HUES6 (cell line): ENCODE results near the gene SOX1.

Source experiments
- H3K27ac ChIP-seq: 2 replicates; pipeline ENCODE4 v1.7.0; 2013; ENCODE audit warnings: low read depth, mild to moderate bottlenecking, low read length, inconsistent platforms
- H3K27me3 ChIP-seq: 2 replicates; pipeline ENCODE4 v1.6.1; 2013; ENCODE audit warnings: low read length; ENCODE audit not compliant: control insufficient read depth, insufficient read depth
- H3K36me3 ChIP-seq: 2 replicates; pipeline ENCODE4 v1.6.1; 2013; ENCODE audit warnings: low read length; ENCODE audit not compliant: control insufficient read depth, insufficient read depth
- H3K4me1 ChIP-seq: 2 replicates; pipeline ENCODE4 v1.6.1; 2013; ENCODE audit warnings: low read length; ENCODE audit not compliant: control insufficient read depth, insufficient read depth
- H3K4me3 ChIP-seq: 2 replicates; pipeline ENCODE4 v1.5.1; 2013; ENCODE audit warnings: low read depth, low read length
- H3K9ac ChIP-seq: one replicate; pipeline ENCODE4 v1.6.1; 2013; ENCODE audit warnings: mild to moderate bottlenecking, low read length
- H3K9me3 ChIP-seq: 2 replicates; pipeline ENCODE4 v1.6.1; 2013; ENCODE audit warnings: low read depth, low read length; ENCODE audit not compliant: control insufficient read depth, insufficient read depth

The SOX1 gene

GRCh38 chr13:112101360-112101930, 34.5 kb downstream of the SOX1 start:
- no peaks in the 10 kb centered on the region for H3K9me3 ChIP-seq
- H3K36me3 ChIP-seq, result no peaks in the 10 kb centered on the region
- no peak overlapping the region for H3K27ac ChIP-seq
- no peak overlapping the region for H3K9ac ChIP-seq
- H3K4me1 ChIP-seq, result peaks cover 23% of the 10 kb centered on the region; the same call in 1 of the 2 replicates
- peaks cover 92% of the 10 kb centered on the region for H3K27me3 ChIP-seq
- no peak overlapping the region for H3K4me3 ChIP-seq

- no peak overlapping the region for H3K9ac ChIP-seq
- H3K4me1 ChIP-seq, result peaks cover 24% of the 10 kb centered on the region; the same call in 1 of the 2 replicates
- peaks cover 93% of the 10 kb centered on the region for H3K27me3 ChIP-seq
- no peak overlapping the region for H3K27ac ChIP-seq
- no peaks in the 10 kb centered on the region for H3K9me3 ChIP-seq
- H3K36me3 ChIP-seq, result no peaks in the 10 kb centered on the region
- H3K4me3 ChIP-seq, result no peak overlapping the region
Observed at GRCh38 chr13:112102243-112102642, 35.3 kb downstream of the SOX1 start.

- Histone ChIP-seq H3K4me3 (no peak overlapping the region), H3K27me3 (peaks cover 93% of the 10 kb centered on the region), H3K27ac (no peak overlapping the region), H3K9me3 (no peaks in the 10 kb centered on the region), H3K36me3 (no peaks in the 10 kb centered on the region), H3K9ac (no peak overlapping the region), H3K4me1 (peaks cover 24% of the 10 kb centered on the region; the same call in 1 of the 2 replicates)
Observed at GRCh38 chr13:112103260-112103838, 36.4 kb downstream of the SOX1 start.

GRCh38 chr13:112103961-112104880, 37.3 kb downstream of the SOX1 start:
- H3K4me1 ChIP-seq, result peaks cover 24% of the 10 kb centered on the region; the same call in 1 of the 2 replicates
- H3K4me3 ChIP-seq, result peak overlapping the region; percentile 57
- H3K36me3 ChIP-seq, result no peaks in the 10 kb centered on the region
- no peaks in the 10 kb centered on the region for H3K9me3 ChIP-seq
- H3K9ac ChIP-seq, result peak overlapping the region; percentile 7
- H3K27me3 ChIP-seq, result peaks cover 97% of the 10 kb centered on the region
- no peak overlapping the region for H3K27ac ChIP-seq

- H3K36me3 ChIP-seq, result no peaks in the 10 kb centered on the region
- H3K4me3 ChIP-seq, result peak overlapping the region; percentile 57
- H3K4me1 ChIP-seq, result peaks cover 24% of the 10 kb centered on the region; the same call in 1 of the 2 replicates
- H3K9me3 ChIP-seq, result no peaks in the 10 kb centered on the region
- no peak overlapping the region for H3K27ac ChIP-seq
- peaks cover 97% of the 10 kb centered on the region for H3K27me3 ChIP-seq
- H3K9ac ChIP-seq, result no peak overlapping the region
Observed at GRCh38 chr13:112104881-112105234, 37.9 kb downstream of the SOX1 start.

- H3K9me3 ChIP-seq, result no peaks in the 10 kb centered on the region
- H3K36me3 ChIP-seq, result no peaks in the 10 kb centered on the region
- peaks cover 24% of the 10 kb centered on the region; the same call in 1 of the 2 replicates for H3K4me1 ChIP-seq
- H3K9ac ChIP-seq, result no peak overlapping the region
- H3K4me3 ChIP-seq, result peak overlapping the region; percentile 57
- H3K27me3 ChIP-seq, result peaks cover 97% of the 10 kb centered on the region
- H3K27ac ChIP-seq, result no peak overlapping the region
Observed at GRCh38 chr13:112105244-112105681, 38.3 kb downstream of the SOX1 start.

- H3K9ac ChIP-seq, result no peak overlapping the region
- H3K27ac ChIP-seq, result no peak overlapping the region
- no peaks in the 10 kb centered on the region for H3K36me3 ChIP-seq
- peaks cover 97% of the 10 kb centered on the region for H3K27me3 ChIP-seq
- H3K4me1 ChIP-seq, result peaks cover 24% of the 10 kb centered on the region; the same call in 1 of the 2 replicates
- H3K9me3 ChIP-seq, result no peaks in the 10 kb centered on the region
- peak overlapping the region; percentile 57 for H3K4me3 ChIP-seq
Observed at GRCh38 chr13:112105892-112106291, 38.9 kb downstream of the SOX1 start.

GRCh38 chr13:112106478-112107141, 39.7 kb downstream of the SOX1 start:
- H3K9ac ChIP-seq, result no peak overlapping the region
- no peak overlapping the region for H3K27ac ChIP-seq
- peaks cover 97% of the 10 kb centered on the region for H3K27me3 ChIP-seq
- no peaks in the 10 kb centered on the region for H3K9me3 ChIP-seq
- H3K4me3 ChIP-seq, result peak overlapping the region; percentile 57
- peaks cover 24% of the 10 kb centered on the region; the same call in 1 of the 2 replicates for H3K4me1 ChIP-seq
- no peaks in the 10 kb centered on the region for H3K36me3 ChIP-seq

GRCh38 chr13:112107289-112107688, 40.3 kb downstream of the SOX1 start:
- no peak overlapping the region for H3K27ac ChIP-seq
- H3K4me3 ChIP-seq, result no peak overlapping the region
- H3K9me3 ChIP-seq, result no peaks in the 10 kb centered on the region
- H3K27me3 ChIP-seq, result peaks cover 92% of the 10 kb centered on the region
- H3K9ac ChIP-seq, result no peak overlapping the region
- no peaks in the 10 kb centered on the region for H3K36me3 ChIP-seq
- peaks cover 24% of the 10 kb centered on the region; the same call in 1 of the 2 replicates for H3K4me1 ChIP-seq

GRCh38 chr13:112110479-112110878, 43.5 kb downstream of the SOX1 start:
- Histone ChIP-seq H3K27me3 (peaks cover 70% of the 10 kb centered on the region), H3K27ac (no peak overlapping the region), H3K36me3 (no peaks in the 10 kb centered on the region), H3K4me1 (peaks cover 10% of the 10 kb centered on the region; the same call in 1 of the 2 replicates), H3K9ac (no peak overlapping the region), H3K4me3 (no peak overlapping the region), H3K9me3 (no peaks in the 10 kb centered on the region)
